Esophagus muscularis mucosa (tissue), 4 donors: Measurements from ENCODE around the gene IQGAP2.

ENCODE experiments used
- EP300 ChIP-seq: sonication (generic); formaldehyde crosslinking; IDR thresholded peaks from one replicate; pipeline ENCODE4 v1.6.1; 2017; ENCODE audit warnings: antibody characterized with exemption
- POLR2A ChIP-seq: fragments of 450-650 bp; IDR thresholded peaks from one replicate; pipeline ENCODE4 v1.6.1; 2017; ENCODE audit warnings: antibody characterized with exemption, moderate library complexity, mild to moderate bottlenecking, low read depth
- POLR2AphosphoS5 ChIP-seq, 2 donors: sonication (generic); formaldehyde crosslinking; IDR thresholded peaks; one replicate each; pipeline ENCODE4 v1.6.1; 2017; ENCODE audit warnings: antibody characterized with exemption in 2 of 2
- TF ChIP-seq, protein P1 (sequence below), 3 experiments: fragments of 200-600 bp in 2 of 3; fragments of 450-650 bp in 1 of 3; sonication (generic) in 2 of 3; IDR thresholded peaks; one replicate each; pipeline ENCODE4 v1.5.1; 2017 to 2019; ENCODE audit warnings: antibody characterized with exemption in 3 of 3, mild to moderate bottlenecking in 2 of 3, moderate library complexity in 1 of 3

- TF ChIP-seq POLR2A (no peak), POLR2AphosphoS5 (IDR thresholded peaks at IDR 0.05) (no peak), EP300 (no peak)
- TF ChIP-seq, protein P1, sequence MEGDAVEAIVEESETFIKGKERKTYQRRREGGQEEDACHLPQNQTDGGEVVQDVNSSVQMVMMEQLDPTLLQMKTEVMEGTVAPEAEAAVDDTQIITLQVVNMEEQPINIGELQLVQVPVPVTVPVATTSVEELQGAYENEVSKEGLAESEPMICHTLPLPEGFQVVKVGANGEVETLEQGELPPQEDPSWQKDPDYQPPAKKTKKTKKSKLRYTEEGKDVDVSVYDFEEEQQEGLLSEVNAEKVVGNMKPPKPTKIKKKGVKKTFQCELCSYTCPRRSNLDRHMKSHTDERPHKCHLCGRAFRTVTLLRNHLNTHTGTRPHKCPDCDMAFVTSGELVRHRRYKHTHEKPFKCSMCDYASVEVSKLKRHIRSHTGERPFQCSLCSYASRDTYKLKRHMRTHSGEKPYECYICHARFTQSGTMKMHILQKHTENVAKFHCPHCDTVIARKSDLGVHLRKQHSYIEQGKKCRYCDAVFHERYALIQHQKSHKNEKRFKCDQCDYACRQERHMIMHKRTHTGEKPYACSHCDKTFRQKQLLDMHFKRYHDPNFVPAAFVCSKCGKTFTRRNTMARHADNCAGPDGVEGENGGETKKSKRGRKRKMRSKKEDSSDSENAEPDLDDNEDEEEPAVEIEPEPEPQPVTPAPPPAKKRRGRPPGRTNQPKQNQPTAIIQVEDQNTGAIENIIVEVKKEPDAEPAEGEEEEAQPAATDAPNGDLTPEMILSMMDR (IDR thresholded peaks at IDR 0.05): no peak
Observed at GRCh38 chr5:76379855-76380254, 23.2 kb upstream of the IQGAP2 start.
